ENCODE data around the gene RHBDD1.

RHBDD1 gene

GRCh38 chr2:226847090-226847489, 11.2 kb downstream of the RHBDD1 start:
- DNase-seq = no peak

- no peak for DNase-seq
These were observed 11.7 kb downstream of the RHBDD1 start for GRCh38 chr2:226847511-226847910.

DNA sequence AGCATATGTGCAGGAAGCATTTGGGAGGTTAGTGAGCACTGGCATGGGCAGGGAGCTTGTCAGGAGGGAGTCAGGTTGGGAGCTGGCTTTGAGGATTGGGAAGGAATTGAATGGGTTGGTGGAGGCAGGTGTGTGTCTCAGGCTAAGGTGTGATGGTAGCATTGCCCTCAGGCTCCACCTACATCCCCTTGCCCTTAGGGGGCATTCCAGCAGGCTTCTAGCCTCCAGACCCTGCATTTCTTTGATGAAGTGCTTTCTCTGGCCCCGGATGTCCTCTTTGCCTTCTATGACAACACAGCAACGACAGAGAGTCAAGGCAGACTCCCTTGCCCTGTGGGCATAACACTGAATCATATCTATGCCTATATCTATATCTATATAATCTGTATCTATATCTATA, 13.5 kb downstream of the RHBDD1 start:
- no peak for DNase-seq

- DNase-seq = no peak
These were observed 14.2 kb downstream of the RHBDD1 start for GRCh38 chr2:226850024-226850423.

GRCh38 chr2:226855787-226856186, 19.9 kb downstream of the RHBDD1 start:
- DNase-seq = no peak

DNA sequence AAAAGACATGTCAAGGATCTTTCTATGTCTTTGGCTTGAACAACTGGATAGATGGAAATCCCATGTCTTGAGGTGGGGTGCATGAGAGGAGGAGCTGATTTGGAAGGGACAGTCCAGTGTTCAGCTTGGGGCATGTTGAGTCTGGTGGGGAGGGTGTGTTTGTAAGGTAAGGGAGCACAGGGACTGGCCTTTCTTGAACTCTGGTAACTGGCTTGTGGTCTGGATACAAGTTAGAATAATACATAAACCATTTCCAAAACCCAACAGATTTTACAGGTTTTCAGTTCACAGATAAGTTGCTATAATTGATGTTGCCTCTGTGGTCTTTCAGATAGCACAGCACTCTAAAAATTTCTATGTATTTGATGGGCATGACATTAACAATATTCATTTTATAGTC, 24.2 kb downstream of the RHBDD1 start:
- DNase-seq = no peak

GRCh38 chr2:226862623-226863022, 26.8 kb downstream of the RHBDD1 start:
- no peak for DNase-seq

DNA sequence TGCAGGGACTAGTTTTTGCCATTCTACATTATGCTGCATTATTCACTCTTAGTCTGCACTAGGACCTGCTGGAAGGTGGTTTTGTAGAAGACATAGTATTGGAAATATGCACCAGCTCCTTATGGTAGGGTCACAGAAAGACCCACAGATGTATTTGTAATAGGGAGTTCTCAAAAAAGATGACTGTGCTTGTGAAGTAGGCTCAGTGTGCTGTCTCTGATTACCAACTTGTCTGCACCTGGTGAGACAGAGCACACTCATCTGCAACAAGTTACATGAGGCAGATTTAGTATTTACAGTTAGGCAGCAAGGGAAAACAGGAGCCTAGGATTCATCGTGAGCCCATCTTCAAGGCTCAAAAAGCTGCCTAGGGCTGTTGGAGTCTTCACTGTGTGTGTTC, 29.4 kb downstream of the RHBDD1 start:
- no peak for DNase-seq

GRCh38 chr2:226865710-226866109, 29.9 kb downstream of the RHBDD1 start:
- DNase-seq = no peak

DNA sequence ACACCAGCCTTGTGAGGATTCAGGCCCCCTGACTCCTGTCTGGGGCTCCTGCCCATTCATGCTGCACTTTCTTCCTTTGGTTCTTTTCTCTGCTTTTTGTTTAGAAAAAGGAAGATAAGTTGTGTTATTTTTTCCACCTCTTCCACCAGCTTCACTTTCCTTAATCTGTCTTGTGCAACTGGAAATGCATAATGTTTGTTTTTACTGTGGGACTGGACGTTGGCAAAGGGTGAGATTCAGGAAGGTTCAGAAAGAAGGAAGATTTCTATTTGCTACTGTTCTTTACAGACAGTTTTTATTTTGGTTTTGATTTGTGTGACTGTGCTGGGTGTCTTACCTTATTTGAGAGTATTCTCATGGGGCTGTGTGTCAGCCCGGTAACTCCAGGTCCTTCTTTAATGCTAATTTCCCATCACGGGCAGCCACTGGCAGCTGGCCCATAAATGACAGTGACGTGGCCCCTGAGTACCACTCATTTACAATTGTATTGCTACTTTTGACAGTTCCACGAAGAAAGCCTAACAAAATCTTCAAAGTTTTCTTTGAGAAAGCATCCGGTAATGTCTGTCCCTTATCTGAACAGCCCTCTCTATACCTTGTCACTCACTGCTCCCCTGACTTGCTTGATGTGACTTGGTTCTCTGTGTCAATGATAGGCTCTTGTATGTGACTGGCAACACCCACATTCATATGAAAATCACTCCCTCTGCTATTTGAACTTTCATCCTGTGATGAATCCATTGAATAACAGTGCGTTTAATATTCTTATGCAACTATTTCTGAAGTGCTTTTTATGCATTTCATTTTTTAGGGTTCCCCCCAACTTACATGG, 32.7 kb downstream of the RHBDD1 start:
- no peak for DNase-seq

- no peak for DNase-seq
These were observed 33.5 kb downstream of the RHBDD1 start for GRCh38 chr2:226869371-226869770.

GRCh38 chr2:226873051-226873620, 37.3 kb downstream of the RHBDD1 start:
- no peak for DNase-seq

DNA sequence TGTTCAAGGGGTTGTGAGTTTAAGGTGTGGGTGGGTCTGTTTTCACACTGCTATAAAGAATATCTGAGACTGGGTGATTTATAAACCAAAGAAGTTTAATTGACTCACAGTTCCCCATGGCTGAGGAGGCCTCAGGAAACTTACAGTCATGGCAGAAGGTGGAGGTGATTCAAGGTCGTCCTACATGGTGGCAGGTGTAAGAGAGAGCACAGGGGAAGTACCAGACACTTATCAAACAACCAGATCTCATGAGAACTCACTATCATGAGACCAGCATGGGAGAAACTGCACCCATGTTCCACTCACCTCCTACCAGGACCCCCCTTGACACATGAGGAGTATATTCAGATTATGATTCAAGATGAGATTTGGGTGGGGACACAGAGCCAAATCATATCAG, 38.0 kb downstream of the RHBDD1 start:
- no peak for DNase-seq

GRCh38 chr2:226874749-226875148, 38.9 kb downstream of the RHBDD1 start:
- no peak for DNase-seq

DNA sequence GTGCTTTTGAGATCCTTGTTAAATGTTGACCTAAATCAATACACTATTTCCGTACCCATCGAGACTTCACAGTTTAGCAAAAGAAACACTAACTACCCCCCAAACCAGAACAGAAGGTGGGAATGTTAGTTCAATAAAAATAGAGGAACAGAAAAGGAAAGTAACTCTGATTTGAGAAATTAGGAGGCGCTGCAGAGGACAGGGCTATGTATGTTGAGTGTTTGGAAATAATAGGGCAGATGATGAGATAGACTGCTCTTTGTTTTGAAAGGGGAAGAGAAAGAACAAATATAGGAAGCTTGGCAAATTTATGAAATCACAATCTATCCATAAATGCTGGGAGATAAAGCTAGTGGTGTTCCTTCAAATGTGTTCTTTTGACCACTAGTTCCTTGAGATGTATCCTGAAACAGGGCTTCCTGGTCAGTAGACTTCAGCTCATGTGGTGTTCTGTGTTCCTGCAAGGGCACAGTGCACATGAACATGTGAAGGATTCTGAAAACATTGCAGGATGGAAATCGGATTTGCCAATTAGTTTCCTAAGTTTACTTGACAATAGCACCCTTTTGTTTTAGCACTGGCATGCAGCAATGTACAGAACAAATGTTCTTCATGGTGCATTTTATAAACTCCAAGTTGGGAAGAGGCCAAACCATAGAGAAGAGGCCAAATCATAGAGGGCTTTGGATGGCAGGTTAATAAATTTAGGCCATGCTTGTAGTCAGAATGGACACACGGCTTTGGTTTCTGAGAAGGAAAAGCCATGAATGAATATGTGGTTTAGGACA, 39.8 kb downstream of the RHBDD1 start:
- no peak for DNase-seq

DNA sequence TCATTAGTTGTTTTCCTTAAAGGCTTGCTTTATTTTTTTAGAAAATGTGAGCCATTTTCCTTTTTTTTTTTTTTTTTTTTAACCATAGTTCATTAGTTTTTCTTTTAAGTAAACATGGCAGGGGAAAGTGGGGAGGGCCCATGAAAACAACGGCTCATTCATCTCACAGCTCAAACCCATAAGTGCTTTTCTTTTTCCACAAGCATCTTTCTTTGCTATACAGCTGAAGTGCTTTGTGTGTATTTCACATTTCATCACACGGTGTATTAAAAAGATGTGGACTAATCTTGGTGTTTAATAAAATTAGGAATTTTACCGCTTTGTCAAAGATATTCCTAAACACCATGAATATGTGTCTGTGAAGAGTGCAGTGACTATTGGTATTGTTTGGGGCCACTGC, 41.6 kb downstream of the RHBDD1 start:
- no peak for DNase-seq

DNA sequence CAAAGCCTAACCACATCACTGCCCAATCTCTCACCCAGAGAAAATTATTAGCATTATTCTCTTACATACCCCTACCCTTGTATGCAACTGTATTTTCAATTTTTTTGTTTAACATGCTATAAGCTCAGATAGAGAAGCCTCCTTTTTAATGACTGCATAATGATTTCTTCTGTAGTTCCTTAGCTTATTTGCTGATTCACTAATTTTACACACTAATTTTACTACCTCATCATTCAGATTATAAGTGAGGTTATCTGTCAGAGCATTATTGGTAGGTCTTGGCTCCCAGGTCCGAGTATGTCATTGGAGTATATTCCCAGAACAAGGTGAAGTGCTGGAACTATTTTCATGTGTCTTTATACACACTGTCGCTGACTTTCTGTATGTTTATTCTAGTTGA, 45.4 kb downstream of the RHBDD1 start:
- no peak for DNase-seq

GRCh38 chr2:226882606-226883005, 46.8 kb downstream of the RHBDD1 start:
- DNase-seq = no peak

DNA sequence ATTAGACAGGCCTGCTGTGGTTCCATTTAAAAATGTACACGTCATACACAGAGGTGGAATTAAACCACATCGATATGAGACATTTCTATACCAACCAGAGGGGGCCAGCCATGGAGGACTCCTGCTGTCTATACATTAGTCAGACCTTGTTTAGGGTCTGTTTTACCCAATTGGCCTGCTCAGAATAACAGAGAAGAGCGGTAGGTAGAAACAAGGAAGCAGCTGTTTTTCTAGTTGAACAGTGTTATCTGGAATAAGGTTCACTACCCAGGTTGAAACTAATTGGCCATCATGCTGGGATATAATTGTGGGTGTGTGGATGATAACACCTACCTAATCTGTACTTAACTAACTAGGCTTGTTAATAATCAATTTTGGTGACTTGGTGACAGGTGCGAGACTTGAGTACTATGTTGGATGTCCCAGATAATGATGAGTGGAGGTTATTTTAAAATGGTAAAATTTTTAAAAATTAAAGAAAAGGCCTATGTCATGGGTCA, 47.5 kb downstream of the RHBDD1 start:
- DNase-seq = no peak

- no peak for DNase-seq
These were observed 48.3 kb downstream of the RHBDD1 start for GRCh38 chr2:226884166-226884565.

- DNase-seq = no peak
These were observed 50.0 kb downstream of the RHBDD1 start for GRCh38 chr2:226885769-226886435.

DNA sequence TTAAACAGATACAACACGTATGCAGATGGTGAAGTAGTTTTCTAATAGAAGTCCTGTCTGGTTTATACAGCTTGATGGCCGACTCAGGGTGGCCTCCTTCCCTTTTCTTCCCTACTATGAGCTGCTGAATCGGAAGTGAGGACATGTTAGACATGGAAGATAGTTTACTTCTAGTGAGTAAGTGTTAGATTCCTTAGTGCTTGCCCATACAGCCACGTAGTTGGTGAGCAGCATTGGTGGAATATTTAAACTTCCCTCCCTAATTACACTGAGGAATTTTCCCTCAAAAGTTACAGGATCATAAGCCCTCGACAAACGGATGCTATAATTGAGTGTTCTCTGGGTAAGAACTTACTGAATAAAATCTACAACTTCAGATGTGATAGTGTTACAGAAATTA, 52.1 kb downstream of the RHBDD1 start:
- no peak for DNase-seq

GRCh38 chr2:226888378-226888965, 52.6 kb downstream of the RHBDD1 start:
- no peak for DNase-seq
